ENCODE measurements around the gene ATP6V1F. TPM values are rescaled to one million over a fixed set of nuclear protein-coding genes. Genes with fewer than 3 reads are reported as not detected.

The ATP6V1F gene
- polyA plus RNA-seq, 5 donors, result 103 to 141 (median 116) TPM

GRCh38 chr7:128913870-128914565 is 51.4 kb downstream of the ATP6V1F start:
- no peak for DNase-seq

- DNase-seq, result no peak
Measured at GRCh38 chr7:128914566-128915151, 52.0 kb downstream of the ATP6V1F start.

GRCh38 chr7:128915271-128915819 is 52.7 kb downstream of the ATP6V1F start:
- no peak for DNase-seq

Other genes starting within 250 kb of the ATP6V1F start
- gene GARIN1A, start 190.6 kb upstream of the ATP6V1F start, polyA plus RNA-seq (ENCODE audit: insufficient read depth in 1 of 5, insufficient read length in 5 of 5, low replicate concordance in 1 of 5), result 1 to 10 TPM; 1.8 to 3.4 (median 2.4) TPM
- gene CALU, start 123.5 kb upstream of the ATP6V1F start, polyA plus RNA-seq (ENCODE audit: insufficient read depth in 1 of 5, insufficient read length in 5 of 5, low replicate concordance in 1 of 5), result 100 to 1,000 TPM; 185 to 240 (median 217) TPM
- gene OPN1SW, start 87.1 kb upstream of the ATP6V1F start, polyA plus RNA-seq (ENCODE audit: insufficient read depth in 1 of 5, insufficient read length in 5 of 5, low replicate concordance in 1 of 5), result 1 to 10 TPM; 1.2 to 1.5 (median 1.3) TPM
- 10 to 100 TPM; 36.6 to 62.7 (median 50.7) TPM for gene CCDC136, start 70.9 kb upstream of the ATP6V1F start, polyA plus RNA-seq (ENCODE audit: insufficient read depth in 1 of 5, insufficient read length in 5 of 5, low replicate concordance in 1 of 5)
- gene FLNC, start 32.5 kb upstream of the ATP6V1F start, polyA plus RNA-seq (ENCODE audit: insufficient read depth in 1 of 5, insufficient read length in 5 of 5, low replicate concordance in 1 of 5), result 10 to 100 TPM; 12.6 to 47.4 (median 17.1) TPM
- gene KCP, start 47.9 kb downstream of the ATP6V1F start, polyA plus RNA-seq (ENCODE audit: insufficient read depth in 1 of 5, insufficient read length in 5 of 5, low replicate concordance in 1 of 5), result 1 to 10 TPM; 4.9 to 9.6 (median 6.1) TPM
- 1 to 10 TPM; 1.7 to 4.3 (median 2.1) TPM for gene IRF5, start 75.1 kb downstream of the ATP6V1F start, polyA plus RNA-seq (ENCODE audit: insufficient read depth in 1 of 5, insufficient read length in 5 of 5, low replicate concordance in 1 of 5)
- 10 to 100 TPM; 28.8 to 40.4 (median 36.3) TPM for gene TNPO3, start 192.3 kb downstream of the ATP6V1F start, polyA plus RNA-seq (ENCODE audit: insufficient read depth in 1 of 5, insufficient read length in 5 of 5, low replicate concordance in 1 of 5)

All from right lung (tissue), 5 donors.